ENCODE measurements around the gene TMEM190.

GRCh38 chr19:55345101-55345817 lies 31.4 kb upstream of the TMEM190 start:
- TF ChIP-seq CTCF (IDR thresholded peaks at IDR 0.05; ENCODE audit: extremely low read depth in 1 of 2, insufficient read depth in 1 of 2, low read depth in 1 of 2, low read length in 2 of 2) (no peak), POLR2A (IDR thresholded peaks at IDR 0.05; ENCODE audit: low read depth, low read length) (no peak), EZH2 (IDR thresholded peaks at IDR 0.05; ENCODE audit: borderline replicate concordance, low read depth, low read length, severe bottlenecking) (no peak), MAX (IDR thresholded peaks at IDR 0.05; ENCODE audit: insufficient read depth, insufficient read length) (no peak), MYC (IDR thresholded peaks at IDR 0.05; ENCODE audit: low read depth, low read length) (no peak)

Data from endothelial cell of umbilical vein (primary cell).